PC-3 (cell line): Measurements from ENCODE around the gene IGFBP2. TPM values are rescaled to one million over a fixed set of nuclear protein-coding genes. Genes with fewer than 3 reads are reported as not detected.

ENCODE experiments used
- ATAC-seq: fragments of 200-7000 bp; cut with Tn5 transposase; 2 replicates; pipeline ENCODE4 v1.9.1; 2020; ENCODE audit warnings: mild to moderate bottlenecking, moderate library complexity
- BruUV-seq: library from RNA; stranded (reverse); fragments of 400-500 nt; replicated peaks from 2 replicates; lab custom pipeline; 2021; lab: Mats Ljungman, UMichigan
- CTCF ChIA-PET: fragments of 300-600 bp; sonication (Branson Sonifier 250); formaldehyde crosslinking; loops from one replicate; lab custom pipeline; 2022; ENCODE audit warnings: antibody characterized with exemption; lab: Charles Lee
- POLR2A ChIA-PET: fragments of 300-600 bp; sonication (Branson Sonifier 250); formaldehyde crosslinking; loops from one replicate; lab custom pipeline; 2022; ENCODE audit warnings: antibody characterized with exemption; ENCODE audit not compliant: unreplicated experiment; lab: Charles Lee
- DNase-seq: peaks from one replicate; pipeline ENCODE4 v3.0.0-alpha.2; 2015
- H2AFZ ChIP-seq: fragments of 300-600 bp; sonication (generic); 2 replicates; pipeline ENCODE4 v1.6.0; 2016; ENCODE audit warnings: antibody characterized with exemption, low read length
- H3F3A ChIP-seq: fragments of 300-600 bp; sonication (generic); one replicate; pipeline ENCODE4 v1.6.0; 2017; ENCODE audit warnings: antibody characterized with exemption, low read length, control low read depth, mild to moderate bottlenecking; ENCODE audit not compliant: unreplicated experiment
- H3K27ac ChIP-seq: fragments of 300-600 bp; sonication (generic); 2 replicates; pipeline ENCODE4 v1.5.1; 2016; ENCODE audit warnings: mild to moderate bottlenecking, low read length
- H3K27me3 ChIP-seq: fragments of 300-600 bp; sonication (generic); 2 replicates; pipeline ENCODE4 v1.6.1; 2016; ENCODE audit warnings: low read length, mixed read lengths
- H3K36me3 ChIP-seq: fragments of 300-600 bp; sonication (generic); 2 replicates; pipeline ENCODE4 v1.6.1; 2016; ENCODE audit warnings: low read depth, mixed run types, low read length, mixed read lengths
- H3K4me1 ChIP-seq: fragments of 300-600 bp; sonication (generic); 2 replicates; pipeline ENCODE4 v1.5.1; 2016; ENCODE audit warnings: low read length; ENCODE audit not compliant: insufficient read depth
- H3K4me2 ChIP-seq: fragments of 300-600 bp; sonication (generic); 2 replicates; pipeline ENCODE4 v1.6.0; 2016; ENCODE audit warnings: low read length
- H3K4me3 ChIP-seq: fragments of 300-600 bp; sonication (generic); 2 replicates; pipeline ENCODE4 v1.5.1; 2016; ENCODE audit warnings: mild to moderate bottlenecking, low read length, mixed read lengths
- H3K79me2 ChIP-seq: fragments of 300-600 bp; sonication (generic); 2 replicates; pipeline ENCODE4 v1.6.1; 2017; ENCODE audit warnings: low read length, mixed read lengths
- H3K9ac ChIP-seq: fragments of 300-600 bp; sonication (generic); 2 replicates; pipeline ENCODE4 v1.6.0; 2016; ENCODE audit warnings: mild to moderate bottlenecking, low read length
- H3K9me2 ChIP-seq: fragments of 300-600 bp; sonication (generic); replicated peaks from 2 replicates; pipeline ENCODE4 v1.6.1; 2016; ENCODE audit warnings: mixed run types, low read length, mixed read lengths
- H3K9me3 ChIP-seq: fragments of 300-600 bp; sonication (generic); 2 replicates; pipeline ENCODE4 v1.6.1; 2016; ENCODE audit warnings: low read length, mixed read lengths
- H4K20me1 ChIP-seq: fragments of 300-600 bp; sonication (generic); 2 replicates; pipeline ENCODE4 v1.6.1; 2016; ENCODE audit warnings: low read length, mixed read lengths
- EZH2 ChIP-seq: fragments of 300-600 bp; sonication (generic); IDR thresholded peaks from one replicate; pipeline ENCODE4 v1.6.1; 2017; ENCODE audit warnings: antibody characterized with exemption, mild to moderate bottlenecking, low read length; ENCODE audit not compliant: unreplicated experiment
- EZH2phosphoT487 ChIP-seq: fragments of 300-600 bp; sonication (generic); IDR thresholded peaks from 2 replicates; pipeline ENCODE4 v1.6.1; 2018; ENCODE audit warnings: mild to moderate bottlenecking, antibody characterized with exemption, low read length, borderline replicate concordance
- intact Hi-C: fragments of 100-400 bp; cut with micrococcal nuclease; formaldehyde crosslinking; loops from 2 replicates; pipeline ENCODE4 v1.9.0; 2023
- total RNA-seq: library from RNA; depleted of rRNA; stranded (reverse); fragments of >200 nt; gene quantifications from 2 replicates; pipeline ENCODE4 v1.2.3, GENCODE V29; 2014
- TF ChIP-seq, protein P1 (sequence below): fragments of 300-600 bp; sonication (generic); conservative IDR thresholded peaks from 2 replicates; pipeline ENCODE4 v1.5.1; 2017; ENCODE audit warnings: antibody characterized with exemption, low read depth, mild to moderate bottlenecking, low read length

Gene IGFBP2
- total RNA-seq, 1 experiment from 2014 or later = 174 TPM

- H3K4me1 ChIP-seq = 0 out of 2 replicates have a peak, but pooled peaks cover 4% of the 10 kb centered on the region
- H3K4me2 ChIP-seq = no peak overlapping the region
- no peaks in the 10 kb centered on the region for H3K27me3 ChIP-seq
- no peaks in the 10 kb centered on the region for H4K20me1 ChIP-seq
- DNase-seq = no peak
- no peak overlapping the region for H3K27ac ChIP-seq
- H2AFZ ChIP-seq = no peak overlapping the region
- POLR2A ChIA-PET = no interaction called here
- no peak overlapping the region for H3K4me3 ChIP-seq
- H3K9me2 ChIP-seq = no peaks in the 10 kb centered on the region
- no peaks in the 10 kb centered on the region for H3K9me3 ChIP-seq
- CTCF ChIA-PET = no interaction called here
- TF ChIP-seq, protein P1, sequence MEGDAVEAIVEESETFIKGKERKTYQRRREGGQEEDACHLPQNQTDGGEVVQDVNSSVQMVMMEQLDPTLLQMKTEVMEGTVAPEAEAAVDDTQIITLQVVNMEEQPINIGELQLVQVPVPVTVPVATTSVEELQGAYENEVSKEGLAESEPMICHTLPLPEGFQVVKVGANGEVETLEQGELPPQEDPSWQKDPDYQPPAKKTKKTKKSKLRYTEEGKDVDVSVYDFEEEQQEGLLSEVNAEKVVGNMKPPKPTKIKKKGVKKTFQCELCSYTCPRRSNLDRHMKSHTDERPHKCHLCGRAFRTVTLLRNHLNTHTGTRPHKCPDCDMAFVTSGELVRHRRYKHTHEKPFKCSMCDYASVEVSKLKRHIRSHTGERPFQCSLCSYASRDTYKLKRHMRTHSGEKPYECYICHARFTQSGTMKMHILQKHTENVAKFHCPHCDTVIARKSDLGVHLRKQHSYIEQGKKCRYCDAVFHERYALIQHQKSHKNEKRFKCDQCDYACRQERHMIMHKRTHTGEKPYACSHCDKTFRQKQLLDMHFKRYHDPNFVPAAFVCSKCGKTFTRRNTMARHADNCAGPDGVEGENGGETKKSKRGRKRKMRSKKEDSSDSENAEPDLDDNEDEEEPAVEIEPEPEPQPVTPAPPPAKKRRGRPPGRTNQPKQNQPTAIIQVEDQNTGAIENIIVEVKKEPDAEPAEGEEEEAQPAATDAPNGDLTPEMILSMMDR = no peak
- no peak for TF ChIP-seq EZH2
- BruUV-seq = no TSS peak
- no peak for ATAC-seq
- H3F3A ChIP-seq = no peaks in the 10 kb centered on the region
- H3K79me2 ChIP-seq = no peaks in the 10 kb centered on the region
- H3K36me3 ChIP-seq = no peaks in the 10 kb centered on the region
- intact Hi-C loops = no loop called here
- H3K9ac ChIP-seq = no peak overlapping the region
These were observed 20.7 kb downstream of the IGFBP2 start for GRCh38 chr2:216653931-216654365.

DNA sequence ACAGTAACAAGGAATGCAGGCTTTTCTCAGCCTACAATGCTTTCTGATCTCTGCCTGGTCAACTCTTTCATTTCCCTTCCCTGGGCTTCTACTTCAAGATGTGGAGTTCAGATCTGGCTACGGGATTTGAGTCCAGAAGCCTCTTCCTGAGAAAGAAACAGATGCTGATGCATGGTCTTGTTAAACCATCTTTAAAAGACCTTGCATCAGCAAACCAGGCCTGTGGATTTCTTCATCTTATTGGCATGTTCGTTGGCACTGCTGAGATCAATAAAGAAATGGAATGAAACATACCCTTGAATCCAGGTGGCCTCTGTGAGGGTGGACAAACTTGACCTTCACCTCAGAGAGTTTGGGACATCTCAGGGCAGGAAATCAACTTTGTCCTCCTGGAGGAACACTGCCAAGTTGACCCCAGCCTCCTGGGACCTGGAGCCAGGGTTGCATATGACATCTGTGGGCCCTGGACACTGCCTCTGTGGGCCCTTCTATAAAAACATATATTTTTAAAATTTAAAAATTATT lies 21.4 kb downstream of the IGFBP2 start:
- ChIA-PET POLR2A (no interaction called here), CTCF (no interaction called here)
- intact Hi-C loops = no loop called here
- TF ChIP-seq EZH2 (no peak), EZH2phosphoT487 (no peak)
- TF ChIP-seq, protein P1 = no peak
- no peaks in the 10 kb centered on the region for H3K79me2 ChIP-seq
- no peak for ATAC-seq
- no peaks in the 10 kb centered on the region for H4K20me1 ChIP-seq
- no peak overlapping the region for H2AFZ ChIP-seq
- no peaks in the 10 kb centered on the region for H3K9me2 ChIP-seq
- 0 out of 2 replicates have a peak, but pooled peaks cover 4% of the 10 kb centered on the region for H3K4me1 ChIP-seq
- H3K4me3 ChIP-seq = no peak overlapping the region
- no peak for DNase-seq
- no peaks in the 10 kb centered on the region for H3K36me3 ChIP-seq
- no peaks in the 10 kb centered on the region for H3K27me3 ChIP-seq
- H3K9me3 ChIP-seq = no peaks in the 10 kb centered on the region
- BruUV-seq = no TSS peak
- no peak overlapping the region for H3K9ac ChIP-seq
- H3K4me2 ChIP-seq = no peak overlapping the region
- H3K27ac ChIP-seq = no peak overlapping the region
- H3F3A ChIP-seq = no peaks in the 10 kb centered on the region

GRCh38 chr2:216657086-216657855 lies 24.1 kb downstream of the IGFBP2 start:
- no peak overlapping the region for H3K27ac ChIP-seq
- no peaks in the 10 kb centered on the region for H3K4me1 ChIP-seq
- no peaks in the 10 kb centered on the region for H3K27me3 ChIP-seq
- ChIA-PET CTCF (no interaction called here), POLR2A (no interaction called here)
- no peak overlapping the region for H3K9ac ChIP-seq
- H3K4me3 ChIP-seq = no peak overlapping the region
- H3K79me2 ChIP-seq = no peaks in the 10 kb centered on the region
- intact Hi-C loops = no loop called here
- H3K4me2 ChIP-seq = no peak overlapping the region
- no peaks in the 10 kb centered on the region for H4K20me1 ChIP-seq
- TF ChIP-seq EZH2 (no peak), EZH2phosphoT487 (no peak)
- TF ChIP-seq, protein P1 = no peak
- ATAC-seq (no peak), DNase-seq (no peak)
- no TSS peak for BruUV-seq
- no peaks in the 10 kb centered on the region for H3K9me3 ChIP-seq
- H2AFZ ChIP-seq = no peak overlapping the region
- no peaks in the 10 kb centered on the region for H3F3A ChIP-seq
- H3K9me2 ChIP-seq = no peaks in the 10 kb centered on the region
- no peaks in the 10 kb centered on the region for H3K36me3 ChIP-seq
